H1 (cell line): Measurements from ENCODE around the gene STK31. TPM values are rescaled to one million over a fixed set of nuclear protein-coding genes. Genes with fewer than 3 reads are reported as not detected.

ENCODE experiments used
- CTCF ChIA-PET: fragments of 300-600 bp; sonication (Branson Sonifier 250); formaldehyde crosslinking; loops from one replicate; lab custom pipeline; 2021; ENCODE audit not compliant: partially characterized antibody; lab: Charles Lee
- POLR2A ChIA-PET: fragments of 300-600 bp; sonication (Branson Sonifier 250); formaldehyde crosslinking; loops from one replicate; lab custom pipeline; 2021; ENCODE audit warnings: inconsistent platforms; ENCODE audit not compliant: partially characterized antibody; lab: Charles Lee
- DNase-seq, 2 experiments: peaks; one replicate each; pipeline versions ENCODE4 v3.0.0 to v3.0.0-alpha.2; 2010 to 2022; ENCODE audit warnings: low spot score in 2 of 2, low read depth in 1 of 2, mixed read lengths in 1 of 2
- FAIRE-seq: peaks from 2 replicates; lab custom pipeline; 2011; peaks lifted over from hg19 to GRCh38; lab: Jason Lieb, UNC
- H2AFZ ChIP-seq: 2 replicates; pipeline ENCODE4 v1.8.1; 2012; ENCODE audit warnings: low read length, inconsistent platforms
- H2AK5ac ChIP-seq: 2 replicates; pipeline ENCODE4 v1.6.1; 2013; ENCODE audit warnings: low read depth, low read length
- H2BK120ac ChIP-seq: replicated peaks from 2 replicates; pipeline ENCODE3; 2013; ENCODE audit warnings: low read depth, low read length, inconsistent platforms
- H2BK12ac ChIP-seq: 2 replicates; pipeline ENCODE4 v1.6.1; 2013; ENCODE audit warnings: low read depth, low read length
- H2BK15ac ChIP-seq: 2 replicates; pipeline ENCODE4 v1.6.1; 2013; ENCODE audit warnings: low read length
- H2BK20ac ChIP-seq: 2 replicates; pipeline ENCODE4 v1.6.1; 2013; ENCODE audit warnings: low read length
- H2BK5ac ChIP-seq: 2 replicates; pipeline ENCODE4 v1.6.1; 2013; ENCODE audit warnings: low read depth, low read length
- H3K14ac ChIP-seq: 2 replicates; pipeline ENCODE4 v1.6.1; 2013; ENCODE audit warnings: inconsistent platforms; ENCODE audit not compliant: insufficient read length
- H3K18ac ChIP-seq: 2 replicates; pipeline ENCODE4 v1.6.1; 2013; ENCODE audit warnings: low read length; ENCODE audit errors: extremely low read depth
- H3K23ac ChIP-seq: 2 replicates; pipeline ENCODE4 v1.6.1; 2013; ENCODE audit warnings: inconsistent platforms; ENCODE audit not compliant: insufficient read length
- H3K23me2 ChIP-seq: 2 replicates; pipeline ENCODE4 v1.6.1; 2013; ENCODE audit warnings: low read depth, low read length
- H3K27ac ChIP-seq: 2 replicates; pipeline ENCODE4 v1.6.1; 2011; ENCODE audit warnings: low read depth, low read length, inconsistent platforms
- H3K27me3 ChIP-seq, 4 experiments: replicated peaks in 1 of 4; 1 replicate in 1 of 4; 2 replicates in 3 of 4; pipeline versions ENCODE4 v1.6.1 to v1.8.1; 2011 to 2013; ENCODE audit warnings: low read length in 3 of 4, mild to moderate bottlenecking in 3 of 4, inconsistent platforms in 2 of 4, mixed read lengths in 2 of 4, moderate library complexity in 1 of 4; ENCODE audit not compliant: control insufficient read depth in 3 of 4, insufficient read depth in 3 of 4; ENCODE audit errors: extremely low read depth in 1 of 4
- H3K36me3 ChIP-seq, 4 experiments: 2 replicates each; pipeline versions ENCODE4 v1.6.1 to v1.8.1; 2011 to 2013; ENCODE audit warnings: mild to moderate bottlenecking in 4 of 4, low read length in 3 of 4, moderate library complexity in 2 of 4, control low read depth in 1 of 4, inconsistent platforms in 1 of 4; ENCODE audit not compliant: insufficient read depth in 4 of 4, control insufficient read depth in 2 of 4
- H3K4ac ChIP-seq: replicated peaks from 2 replicates; pipeline ENCODE3; 2013; ENCODE audit warnings: low read length, low read depth, mixed read lengths, inconsistent platforms; ENCODE audit not compliant: insufficient read length
- H3K4me1 ChIP-seq, 4 experiments: replicated peaks in 1 of 4; 1 replicate in 1 of 4; 2 replicates in 3 of 4; pipeline versions ENCODE4 v1.6.1 to v1.8.1; 2011 to 2013; ENCODE audit warnings: low read length in 3 of 4, inconsistent platforms in 2 of 4, mixed read lengths in 1 of 4; ENCODE audit not compliant: insufficient read depth in 4 of 4, control insufficient read depth in 3 of 4
- H3K4me2 ChIP-seq, 2 experiments: 2 replicates each; pipeline versions ENCODE4 v1.6.1 to v1.8.1; 2011 to 2013; ENCODE audit warnings: low read depth in 2 of 2, low read length in 2 of 2, control low read depth in 1 of 2, inconsistent platforms in 1 of 2, mild to moderate bottlenecking in 1 of 2; ENCODE audit not compliant: insufficient read depth in 1 of 2
- H3K4me3 ChIP-seq, 4 experiments: fragments of 200-600, 300-600 bp in 1 of 4; sonication (generic), shearing (Covaris generic), sonication (Bioruptor Twin) in 1 of 4; 2 replicates each; pipeline versions ENCODE4 v1.5.1 to v1.8.1; 2011 to 2016; ENCODE audit warnings: low read length in 4 of 4, low read depth in 3 of 4, control low read depth in 2 of 4, inconsistent platforms in 2 of 4, mild to moderate bottlenecking in 2 of 4, mixed read lengths in 1 of 4, moderate library complexity in 1 of 4; ENCODE audit not compliant: insufficient read depth in 2 of 4; ENCODE audit errors: extremely low read depth in 1 of 4
- H3K56ac ChIP-seq: replicated peaks from 2 replicates; pipeline ENCODE3; 2013; ENCODE audit warnings: low read depth, mild to moderate bottlenecking, mixed read lengths, low read length, inconsistent platforms; ENCODE audit not compliant: insufficient read length
- H3K79me1 ChIP-seq: 2 replicates; pipeline ENCODE4 v1.6.1; 2013; ENCODE audit warnings: low read depth, low read length, control low read depth
- H3K79me2 ChIP-seq, 2 experiments: 2 replicates each; pipeline versions ENCODE4 v1.6.1 to v1.8.1; 2012 to 2013; ENCODE audit warnings: low read length in 2 of 2, mild to moderate bottlenecking in 2 of 2, inconsistent platforms in 1 of 2; ENCODE audit not compliant: insufficient read depth in 2 of 2, control insufficient read depth in 1 of 2
- H3K9ac ChIP-seq, 4 experiments: replicated peaks in 1 of 4; 1 replicate in 1 of 4; 2 replicates in 3 of 4; pipeline versions ENCODE4 v1.6.1 to v1.8.1; 2011 to 2013; ENCODE audit warnings: low read depth in 3 of 4, low read length in 3 of 4, control low read depth in 2 of 4, mild to moderate bottlenecking in 2 of 4, moderate library complexity in 2 of 4, inconsistent platforms in 1 of 4; ENCODE audit errors: extremely low read depth in 1 of 4
- H3K9me3 ChIP-seq, 2 experiments: 2 replicates each; pipeline versions ENCODE4 v1.6.1 to v1.8.1; 2012 to 2013; ENCODE audit warnings: mild to moderate bottlenecking in 2 of 2, moderate library complexity in 2 of 2, control low read depth in 1 of 2, inconsistent platforms in 1 of 2, low read depth in 1 of 2, low read length in 1 of 2, mixed read lengths in 1 of 2; ENCODE audit not compliant: insufficient read depth in 2 of 2
- H4K20me1 ChIP-seq, 2 experiments: replicated peaks in 1 of 2; 2 replicates each; pipeline versions ENCODE3 to v1.8.1; 2011 to 2013; ENCODE audit warnings: inconsistent platforms in 2 of 2, low read length in 2 of 2, mild to moderate bottlenecking in 1 of 2; ENCODE audit not compliant: insufficient read depth in 2 of 2, control insufficient read depth in 1 of 2
- H4K5ac ChIP-seq: 2 replicates; pipeline ENCODE4 v1.6.1; 2013; ENCODE audit warnings: low read length, low read depth, mixed read lengths, inconsistent platforms; ENCODE audit not compliant: insufficient read length
- H4K8ac ChIP-seq: 2 replicates; pipeline ENCODE4 v1.8.0; 2013; ENCODE audit warnings: mild to moderate bottlenecking, moderate library complexity, low read length, inconsistent platforms; ENCODE audit not compliant: insufficient read depth; ENCODE audit errors: extremely low read depth
- H4K91ac ChIP-seq: replicated peaks from 2 replicates; pipeline ENCODE3; 2013; ENCODE audit warnings: low read length, mixed read lengths, inconsistent platforms; ENCODE audit not compliant: insufficient read length
- BACH1 ChIP-seq: IDR thresholded peaks from 2 replicates; pipeline ENCODE4 v1.6.1; 2012; ENCODE audit warnings: low read length, improper control_type of control experiment
- BRCA1 ChIP-seq: IDR thresholded peaks from 2 replicates; pipeline ENCODE4 v1.6.1; 2012; ENCODE audit warnings: low read depth, low read length, improper control_type of control experiment
- CHD2 ChIP-seq: IDR thresholded peaks from 2 replicates; pipeline ENCODE4 v1.6.1; 2012; ENCODE audit warnings: low read length, improper control_type of control experiment
- EGR1 ChIP-seq: IDR thresholded peaks from 2 replicates; pipeline ENCODE4 v1.6.1; 2011; ENCODE audit warnings: low read depth, low read length, borderline replicate concordance
- HDAC6 ChIP-seq: IDR thresholded peaks from one replicate; pipeline ENCODE4 v1.7.1; 2012; ENCODE audit warnings: low read depth, mild to moderate bottlenecking, inconsistent platforms, low read length, moderate library complexity
- JUND ChIP-seq: IDR thresholded peaks from 2 replicates; pipeline ENCODE4 v1.6.1; 2011; ENCODE audit warnings: mild to moderate bottlenecking, improper control_type of control experiment, low read length
- NANOG ChIP-seq: IDR thresholded peaks from 2 replicates; pipeline ENCODE4 v1.6.1; 2011; ENCODE audit warnings: low read length, low read depth, mild to moderate bottlenecking, inconsistent platforms; ENCODE audit not compliant: insufficient read depth, poor library complexity, severe bottlenecking
- POLR2A ChIP-seq, 2 experiments: IDR thresholded peaks; 1 replicate in 1 of 2; 2 replicates in 1 of 2; pipeline ENCODE4 v1.6.1; 2011; ENCODE audit warnings: low read depth in 2 of 2, low read length in 2 of 2, mild to moderate bottlenecking in 2 of 2; ENCODE audit errors: control extremely low read depth in 1 of 2
- RNF2 ChIP-seq: fragments of 200-900, 300-1000 bp; sonication (generic); IDR thresholded peaks from 2 replicates; pipeline ENCODE4 v1.7.1; 2016; ENCODE audit warnings: borderline replicate concordance, low read depth, mild to moderate bottlenecking, antibody characterized with exemption, low read length; ENCODE audit not compliant: poor library complexity, severe bottlenecking; ENCODE audit errors: missing control alignments
- SIN3A ChIP-seq, 2 experiments: IDR thresholded peaks in 1 of 2; conservative IDR thresholded peaks in 1 of 2; 2 replicates each; pipeline ENCODE4 v1.6.1; 2011 to 2012; ENCODE audit warnings: low read length in 2 of 2, improper control_type of control experiment in 1 of 2, low read depth in 1 of 2, mild to moderate bottlenecking in 1 of 2
- SP2 ChIP-seq: IDR thresholded peaks from 2 replicates; pipeline ENCODE4 v1.6.1; 2012; ENCODE audit warnings: mild to moderate bottlenecking, low read length, inconsistent platforms
- TAF7 ChIP-seq: optimal IDR thresholded peaks from 2 replicates; pipeline ENCODE3; 2011; ENCODE audit warnings: low read depth, mild to moderate bottlenecking, inconsistent platforms, low read length, moderate library complexity, borderline replicate concordance
- TBP ChIP-seq: IDR thresholded peaks from 2 replicates; pipeline ENCODE4 v1.6.1; 2011; ENCODE audit warnings: low read depth, low read length, improper control_type of control experiment
- WGBS, 2 experiments: shearing (Covaris generic) in 1 of 2; methylation state at CpG; one replicate each; pipeline versions ENCODE4 v1.1.6 to v1.1.7; 2013 to 2015; ENCODE audit warnings: low lambda C conversion rate in 2 of 2, mixed read lengths in 2 of 2, inconsistent platforms in 1 of 2, low coverage in 1 of 2, missing lambda C conversion rate in 1 of 2; ENCODE audit not compliant: insufficient replicate concordance in 2 of 2, insufficient coverage in 1 of 2, insufficient read length in 1 of 2; ENCODE audit errors: extremely low coverage in 1 of 2, missing lambda C conversion rate in 1 of 2; 5-methylcytosine and 5-hydroxymethylcytosine counted together
- polyA plus RNA-seq, 7 experiments: library from polyadenylated mRNA; depleted of rRNA in 3 of 7; stranded (reverse) in 5 of 7; unstranded in 2 of 7; fragments of >200 nt in 5 of 7; fragments of 200-250 nt in 2 of 7; gene quantifications; 1 replicate in 5 of 7; 2 replicates in 1 of 7; 4 replicates in 1 of 7; pipeline versions ENCODE4 v1.2.1 to v1.2.3, GENCODE V29; 2011 to 2013; ENCODE audit warnings: missing spikeins in 2 of 7, mixed read lengths in 2 of 7
- total RNA-seq: library from RNA; stranded (reverse); fragmentation: NEBNext Ultra II Directional; extraction: Animal tissue kit (Norgen Biotek cat#: 25700); gene quantifications from 2 replicates; pipeline ENCODE4 v1.2.1, GENCODE V29; 2021

The STK31 gene
- total and polyA plus RNA-seq, 2 of the 8 experiments (the other 6 are each of a cell fraction or from before 2014, with no cell fraction given) = 0.15 to 0.32 TPM

- CTCF ChIA-PET = interaction anchor here (0.6 to 1.8 kb wide), 3 partner anchors 11 to 282 kb away, joined by 3 to 6 read pairs (median 5); no protein-coding TSS in a partner anchor
- Histone ChIP-seq H3K36me3 (no peaks in the 10 kb centered on the region), H2BK5ac (no peak overlapping the region), H3K56ac (no peak overlapping the region), H2BK20ac (no peak overlapping the region), H3K18ac (no peak overlapping the region), H3K4me2 (no peak overlapping the region), H2BK120ac (no peak overlapping the region), H3K27me3 (no peaks in the 10 kb centered on the region), H3K14ac (no peak overlapping the region), H3K23ac (no peak overlapping the region), H4K91ac (no peak overlapping the region), H2BK12ac (no peak overlapping the region), H2AK5ac (no peak overlapping the region), H3K9ac (no peak overlapping the region), H4K8ac (no peak overlapping the region), H3K4ac (no peak overlapping the region), H4K20me1 (no peaks in the 10 kb centered on the region), H3K79me1 (no peaks in the 10 kb centered on the region), H3K79me2 (no peaks in the 10 kb centered on the region), H3K4me3 (no peak overlapping the region), H3K4me1 (no peaks in the 10 kb centered on the region), H3K9me3 (no peaks in the 10 kb centered on the region), H2BK15ac (no peak overlapping the region), H2AFZ (no peak overlapping the region), H3K27ac (no peak overlapping the region), H4K5ac (no peak overlapping the region), H3K23me2 (no peaks in the 10 kb centered on the region)
- WGBS, 2 experiments = 89% methylated on average over 2 of the region's 2 CpGs; no CpG with 5 or more reads in 1 of the 2 experiments
- DNase-seq (no peak), FAIRE-seq (no peak)
- POLR2A ChIA-PET = no interaction called here
- TF ChIP-seq POLR2A (IDR thresholded peaks at IDR 0.05; ENCODE audit: control extremely low read depth in 1 of 2, low read depth in 2 of 2, low read length in 2 of 2) (no peak), TBP (no peak), SIN3A (conservative IDR thresholded peaks at IDR 0.05 in 1 of 2, IDR thresholded peaks at IDR 0.05 in 1 of 2; ENCODE audit: low read depth in 1 of 2, low read length in 2 of 2) (no peak), HDAC6 (no peak), CHD2 (no peak), BACH1 (no peak), BRCA1 (no peak), EGR1 (no peak), SP2 (no peak), NANOG (no peak), JUND (no peak), TAF7 (no peak), RNF2 (no peak)
These were observed 143.0 kb downstream of the STK31 start for GRCh38 chr7:23852988-23853387.
